ENCODE measurements around the gene ARL4C. TPM values are rescaled to one million over a fixed set of nuclear protein-coding genes. Genes with fewer than 3 reads are reported as not detected.

ARL4C gene
- total RNA-seq, 1 donor = 133 TPM

DNA sequence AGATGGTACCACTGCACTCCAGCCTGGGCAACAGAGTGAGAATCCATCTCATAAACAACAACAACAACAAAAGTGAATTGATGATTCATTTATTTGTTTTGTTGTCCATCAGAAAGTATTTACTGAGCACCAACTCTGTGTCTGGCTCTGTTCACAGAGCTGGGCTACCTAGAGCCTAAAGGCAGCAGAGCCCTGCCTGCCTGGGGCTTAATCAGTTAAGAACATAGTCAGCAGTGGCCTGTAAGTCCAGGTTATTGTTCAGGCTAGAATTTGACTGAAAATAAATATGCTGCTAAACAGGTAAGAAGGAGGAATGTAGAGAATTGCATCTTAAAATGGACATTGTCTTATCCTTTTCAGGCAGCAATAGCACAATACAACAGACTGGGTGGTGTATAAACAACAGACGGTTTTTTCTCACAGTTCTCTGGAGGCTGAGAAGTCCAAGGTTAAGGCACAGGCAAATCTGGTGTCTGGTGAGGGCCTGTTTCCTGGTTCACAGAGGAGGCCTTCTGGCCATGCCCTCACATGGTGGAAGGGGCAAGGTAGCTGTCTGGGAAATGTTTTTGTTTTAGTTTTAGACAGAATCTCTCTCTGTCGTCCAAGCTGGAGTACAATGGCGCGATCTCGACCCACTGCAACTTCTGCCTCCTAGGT is 22.2 kb upstream of the ARL4C start:
- Histone ChIP-seq H3K9me3 (ENCODE audit: low read depth, low read length) (no peaks in the 10 kb centered on the region), H3K79me2 (ENCODE audit: insufficient read depth, low read length) (no peaks in the 10 kb centered on the region), H3K4me2 (ENCODE audit: insufficient read depth, low read length) (no peak overlapping the region), H3K4me3 (ENCODE audit: insufficient read depth, low read length) (no peak overlapping the region), H3K27me3 (ENCODE audit: insufficient read depth, low read length) (peaks cover 11% of the 10 kb centered on the region), H2AFZ (ENCODE audit: low read length) (no peak overlapping the region), H3K27ac (ENCODE audit: low read depth, low read length) (no peak overlapping the region), H3K4me1 (ENCODE audit: insufficient read depth, low read length) (no peaks in the 10 kb centered on the region), H4K20me1 (ENCODE audit: insufficient read depth, low read length) (no peaks in the 10 kb centered on the region), H3K36me3 (ENCODE audit: insufficient read depth, low read length) (no peaks in the 10 kb centered on the region)
- TF ChIP-seq, protein P1, sequence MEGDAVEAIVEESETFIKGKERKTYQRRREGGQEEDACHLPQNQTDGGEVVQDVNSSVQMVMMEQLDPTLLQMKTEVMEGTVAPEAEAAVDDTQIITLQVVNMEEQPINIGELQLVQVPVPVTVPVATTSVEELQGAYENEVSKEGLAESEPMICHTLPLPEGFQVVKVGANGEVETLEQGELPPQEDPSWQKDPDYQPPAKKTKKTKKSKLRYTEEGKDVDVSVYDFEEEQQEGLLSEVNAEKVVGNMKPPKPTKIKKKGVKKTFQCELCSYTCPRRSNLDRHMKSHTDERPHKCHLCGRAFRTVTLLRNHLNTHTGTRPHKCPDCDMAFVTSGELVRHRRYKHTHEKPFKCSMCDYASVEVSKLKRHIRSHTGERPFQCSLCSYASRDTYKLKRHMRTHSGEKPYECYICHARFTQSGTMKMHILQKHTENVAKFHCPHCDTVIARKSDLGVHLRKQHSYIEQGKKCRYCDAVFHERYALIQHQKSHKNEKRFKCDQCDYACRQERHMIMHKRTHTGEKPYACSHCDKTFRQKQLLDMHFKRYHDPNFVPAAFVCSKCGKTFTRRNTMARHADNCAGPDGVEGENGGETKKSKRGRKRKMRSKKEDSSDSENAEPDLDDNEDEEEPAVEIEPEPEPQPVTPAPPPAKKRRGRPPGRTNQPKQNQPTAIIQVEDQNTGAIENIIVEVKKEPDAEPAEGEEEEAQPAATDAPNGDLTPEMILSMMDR (IDR thresholded peaks at IDR 0.05; ENCODE audit: extremely low read depth, low read depth, low read length) = no peak
- no peak for DNase-seq (ENCODE audit: insufficient read length, low spot score, missing footprints)

DNA sequence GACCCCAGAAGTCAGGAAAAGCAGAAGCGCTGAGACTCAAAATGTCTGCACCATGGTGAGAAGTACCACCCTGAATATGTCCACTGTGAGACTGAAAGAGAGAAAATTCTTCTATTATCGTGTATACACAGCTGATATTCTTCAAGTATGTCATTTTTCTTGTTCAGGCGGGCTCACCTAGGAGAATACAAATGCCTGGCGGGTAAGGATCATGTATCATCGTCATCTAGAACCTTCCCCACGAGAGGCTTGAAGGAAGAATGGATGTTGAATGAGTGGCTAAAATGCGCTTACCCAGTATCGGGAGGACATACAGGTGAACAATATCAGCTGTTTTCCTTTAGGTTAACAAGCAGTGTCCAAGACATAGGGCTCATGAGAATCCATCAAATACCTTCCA is 21.1 kb upstream of the ARL4C start:
- peaks cover 11% of the 10 kb centered on the region for H3K27me3 ChIP-seq (ENCODE audit: insufficient read depth, low read length)
- H3K4me1 ChIP-seq (ENCODE audit: insufficient read depth, low read length) = peaks cover 1% of the 10 kb centered on the region
- H3K36me3 ChIP-seq (ENCODE audit: insufficient read depth, low read length) = no peaks in the 10 kb centered on the region
- H3K4me3 ChIP-seq (ENCODE audit: insufficient read depth, low read length) = no peak overlapping the region
- no peaks in the 10 kb centered on the region for H4K20me1 ChIP-seq (ENCODE audit: insufficient read depth, low read length)
- TF ChIP-seq, protein P1 (IDR thresholded peaks at IDR 0.05; ENCODE audit: extremely low read depth, low read depth, low read length) = no peak
- no peak overlapping the region for H3K27ac ChIP-seq (ENCODE audit: low read depth, low read length)
- no peaks in the 10 kb centered on the region for H3K9me3 ChIP-seq (ENCODE audit: low read depth, low read length)
- no peaks in the 10 kb centered on the region for H3K79me2 ChIP-seq (ENCODE audit: insufficient read depth, low read length)
- no peak overlapping the region for H2AFZ ChIP-seq (ENCODE audit: low read length)
- H3K4me2 ChIP-seq (ENCODE audit: insufficient read depth, low read length) = no peak overlapping the region
- no peak for DNase-seq (ENCODE audit: insufficient read length, low spot score, missing footprints)

GRCh38 chr2:234514873-234515638 is 18.2 kb upstream of the ARL4C start:
- Histone ChIP-seq H3K27ac (ENCODE audit: low read depth, low read length) (no peak overlapping the region), H3K9me3 (ENCODE audit: low read depth, low read length) (no peaks in the 10 kb centered on the region), H3K36me3 (ENCODE audit: insufficient read depth, low read length) (no peaks in the 10 kb centered on the region), H3K4me2 (ENCODE audit: insufficient read depth, low read length) (no peak overlapping the region), H3K27me3 (ENCODE audit: insufficient read depth, low read length) (peaks cover 5% of the 10 kb centered on the region), H4K20me1 (ENCODE audit: insufficient read depth, low read length) (no peaks in the 10 kb centered on the region), H3K4me3 (ENCODE audit: insufficient read depth, low read length) (no peak overlapping the region), H3K4me1 (ENCODE audit: insufficient read depth, low read length) (peaks cover 3% of the 10 kb centered on the region), H3K79me2 (ENCODE audit: insufficient read depth, low read length) (no peaks in the 10 kb centered on the region), H2AFZ (ENCODE audit: low read length) (no peak overlapping the region)
- TF ChIP-seq, protein P1 (IDR thresholded peaks at IDR 0.05; ENCODE audit: extremely low read depth, low read depth, low read length) = no peak
- DNase-seq (ENCODE audit: insufficient read length, low spot score, missing footprints) = no peak

GRCh38 chr2:234514099-234514498 is 17.2 kb upstream of the ARL4C start:
- TF ChIP-seq, protein P1 (IDR thresholded peaks at IDR 0.05; ENCODE audit: extremely low read depth, low read depth, low read length) = no peak
- H3K4me2 ChIP-seq (ENCODE audit: insufficient read depth, low read length) = no peak overlapping the region
- H3K4me1 ChIP-seq (ENCODE audit: insufficient read depth, low read length) = peaks cover 3% of the 10 kb centered on the region
- no peaks in the 10 kb centered on the region for H3K79me2 ChIP-seq (ENCODE audit: insufficient read depth, low read length)
- peaks cover 9% of the 10 kb centered on the region for H3K27me3 ChIP-seq (ENCODE audit: insufficient read depth, low read length)
- H2AFZ ChIP-seq (ENCODE audit: low read length) = no peak overlapping the region
- no peaks in the 10 kb centered on the region for H4K20me1 ChIP-seq (ENCODE audit: insufficient read depth, low read length)
- no peaks in the 10 kb centered on the region for H3K9me3 ChIP-seq (ENCODE audit: low read depth, low read length)
- H3K36me3 ChIP-seq (ENCODE audit: insufficient read depth, low read length) = no peaks in the 10 kb centered on the region
- DNase-seq (ENCODE audit: insufficient read length, low spot score, missing footprints) = no peak
- no peak overlapping the region for H3K4me3 ChIP-seq (ENCODE audit: insufficient read depth, low read length)
- H3K27ac ChIP-seq (ENCODE audit: low read depth, low read length) = no peak overlapping the region
